Panc1 (cell line): ENCODE measurements around the gene MMP10.

Experiments used
- POLR2AphosphoS5 ChIP-seq: IDR thresholded peaks from 2 replicates; pipeline ENCODE4 v1.6.1; 2012; ENCODE audit warnings: mild to moderate bottlenecking, low read depth, low read length, moderate library complexity
- TCF7L2 ChIP-seq: IDR thresholded peaks from 2 replicates; pipeline ENCODE4 v1.6.1; 2011; ENCODE audit warnings: mild to moderate bottlenecking, low read depth, low read length, inconsistent platforms
- TF ChIP-seq, protein P1 (sequence below): fragments of 450-650 bp; IDR thresholded peaks from 2 replicates; pipeline ENCODE4 v1.5.1; 2017; ENCODE audit warnings: mild to moderate bottlenecking

DNA sequence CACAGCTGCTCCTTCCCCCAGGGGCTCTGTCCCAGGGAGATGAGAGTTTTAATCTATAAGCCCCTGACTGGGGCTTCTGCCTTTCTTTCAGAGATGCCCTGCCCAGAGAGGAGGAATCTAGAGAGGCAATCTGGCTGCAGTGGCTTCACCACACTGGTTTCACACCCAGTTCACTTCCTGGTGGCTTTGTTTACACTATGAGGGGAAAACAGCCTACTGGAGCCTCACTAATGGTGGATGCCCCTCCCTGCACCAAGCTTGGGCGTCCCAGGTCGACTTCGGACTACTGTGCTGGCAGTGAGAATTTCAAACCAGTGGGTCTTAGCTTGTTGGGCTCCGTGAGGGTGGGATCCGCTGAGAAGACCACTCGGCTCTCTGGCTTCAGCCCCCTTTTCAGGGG, 39.1 kb upstream of the MMP10 start:
- TF ChIP-seq, protein P1, sequence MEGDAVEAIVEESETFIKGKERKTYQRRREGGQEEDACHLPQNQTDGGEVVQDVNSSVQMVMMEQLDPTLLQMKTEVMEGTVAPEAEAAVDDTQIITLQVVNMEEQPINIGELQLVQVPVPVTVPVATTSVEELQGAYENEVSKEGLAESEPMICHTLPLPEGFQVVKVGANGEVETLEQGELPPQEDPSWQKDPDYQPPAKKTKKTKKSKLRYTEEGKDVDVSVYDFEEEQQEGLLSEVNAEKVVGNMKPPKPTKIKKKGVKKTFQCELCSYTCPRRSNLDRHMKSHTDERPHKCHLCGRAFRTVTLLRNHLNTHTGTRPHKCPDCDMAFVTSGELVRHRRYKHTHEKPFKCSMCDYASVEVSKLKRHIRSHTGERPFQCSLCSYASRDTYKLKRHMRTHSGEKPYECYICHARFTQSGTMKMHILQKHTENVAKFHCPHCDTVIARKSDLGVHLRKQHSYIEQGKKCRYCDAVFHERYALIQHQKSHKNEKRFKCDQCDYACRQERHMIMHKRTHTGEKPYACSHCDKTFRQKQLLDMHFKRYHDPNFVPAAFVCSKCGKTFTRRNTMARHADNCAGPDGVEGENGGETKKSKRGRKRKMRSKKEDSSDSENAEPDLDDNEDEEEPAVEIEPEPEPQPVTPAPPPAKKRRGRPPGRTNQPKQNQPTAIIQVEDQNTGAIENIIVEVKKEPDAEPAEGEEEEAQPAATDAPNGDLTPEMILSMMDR: no peak
- no peak for TF ChIP-seq TCF7L2
- no peak for TF ChIP-seq POLR2AphosphoS5
